ENCODE data around the gene LNX2.
A peak's percentile ranks its signal among the peaks of the same experiment; 100 is the strongest.

Gene LNX2

GRCh38 chr13:27601208-27601607 is 19.1 kb downstream of the LNX2 start:
- Mint-ChIP-seq H3K27me3 (no peaks in the 10 kb centered on the region), H3K4me3 (no peak overlapping the region), H3K9me3 (no peaks in the 10 kb centered on the region), H3K27ac (no peak overlapping the region), H3K4me1 (peaks cover 40% of the 10 kb centered on the region), H3K36me3 (peaks cover 8% of the 10 kb centered on the region)

- Mint-ChIP-seq H3K27ac (no peak overlapping the region), H3K36me3 (peaks cover 8% of the 10 kb centered on the region)
Observed at GRCh38 chr13:27600711-27601110, 19.6 kb downstream of the LNX2 start.

GRCh38 chr13:27599845-27600553 is 20.3 kb downstream of the LNX2 start:
- no peaks in the 10 kb centered on the region for H3K27me3 Mint-ChIP-seq
- no peak overlapping the region for H3K4me3 Mint-ChIP-seq
- no peak overlapping the region for H3K27ac Mint-ChIP-seq
- peaks cover 7% of the 10 kb centered on the region for H3K36me3 Mint-ChIP-seq
- no peaks in the 10 kb centered on the region for H3K9me3 Mint-ChIP-seq
- H3K4me1 Mint-ChIP-seq: peaks cover 31% of the 10 kb centered on the region

More at GRCh38 chr13:27600711-27601110, 19.6 kb downstream of the LNX2 start:
- Mint-ChIP-seq H3K4me1 (peaks cover 35% of the 10 kb centered on the region), H3K4me3 (no peak overlapping the region), H3K27me3 (no peaks in the 10 kb centered on the region), H3K9me3 (no peaks in the 10 kb centered on the region)

GRCh38 chr13:27599096-27599495 is 21.2 kb downstream of the LNX2 start:
- no peak overlapping the region for H3K4me3 Mint-ChIP-seq
- no peak overlapping the region for H3K27ac Mint-ChIP-seq
- H3K9me3 Mint-ChIP-seq: no peaks in the 10 kb centered on the region
- H3K4me1 Mint-ChIP-seq: peaks cover 28% of the 10 kb centered on the region
- H3K27me3 Mint-ChIP-seq: no peaks in the 10 kb centered on the region
- peaks cover 2% of the 10 kb centered on the region for H3K36me3 Mint-ChIP-seq

GRCh38 chr13:27595055-27595811 is 25.1 kb downstream of the LNX2 start:
- Mint-ChIP-seq H3K9me3 (no peaks in the 10 kb centered on the region), H3K36me3 (no peaks in the 10 kb centered on the region), H3K4me3 (no peak overlapping the region), H3K4me1 (peaks cover 10% of the 10 kb centered on the region), H3K27ac (no peak overlapping the region), H3K27me3 (no peaks in the 10 kb centered on the region)

- H3K9me3 Mint-ChIP-seq: no peaks in the 10 kb centered on the region
- no peak overlapping the region for H3K4me3 Mint-ChIP-seq
- H3K4me1 Mint-ChIP-seq: peaks cover 2% of the 10 kb centered on the region
- H3K27me3 Mint-ChIP-seq: no peaks in the 10 kb centered on the region
- H3K36me3 Mint-ChIP-seq: peaks cover 2% of the 10 kb centered on the region
- H3K27ac Mint-ChIP-seq: no peak overlapping the region
Observed at GRCh38 chr13:27593267-27593666, 27.1 kb downstream of the LNX2 start.

- H3K4me1 Mint-ChIP-seq: peaks cover 5% of the 10 kb centered on the region
- no peak overlapping the region for H3K27ac Mint-ChIP-seq
- no peak overlapping the region for H3K4me3 Mint-ChIP-seq
- no peaks in the 10 kb centered on the region for H3K27me3 Mint-ChIP-seq
- H3K36me3 Mint-ChIP-seq: peaks cover 2% of the 10 kb centered on the region
- no peaks in the 10 kb centered on the region for H3K9me3 Mint-ChIP-seq
Observed at GRCh38 chr13:27592865-27593264, 27.5 kb downstream of the LNX2 start.

- Mint-ChIP-seq H3K36me3 (peaks cover 7% of the 10 kb centered on the region), H3K27me3 (no peaks in the 10 kb centered on the region), H3K27ac (no peak overlapping the region), H3K4me3 (no peak overlapping the region), H3K4me1 (peaks cover 26% of the 10 kb centered on the region), H3K9me3 (no peaks in the 10 kb centered on the region)
Observed at GRCh38 chr13:27588405-27588804, 31.9 kb downstream of the LNX2 start.

GRCh38 chr13:27587095-27587746 is 33.1 kb downstream of the LNX2 start:
- no peak overlapping the region for H3K27ac Mint-ChIP-seq
- H3K27me3 Mint-ChIP-seq: no peaks in the 10 kb centered on the region
- peaks cover 32% of the 10 kb centered on the region for H3K4me1 Mint-ChIP-seq
- no peak overlapping the region for H3K4me3 Mint-ChIP-seq
- no peaks in the 10 kb centered on the region for H3K9me3 Mint-ChIP-seq
- H3K36me3 Mint-ChIP-seq: peaks cover 7% of the 10 kb centered on the region

- H3K27ac Mint-ChIP-seq: no peak overlapping the region
- peaks cover 11% of the 10 kb centered on the region for H3K36me3 Mint-ChIP-seq
- H3K27me3 Mint-ChIP-seq: no peaks in the 10 kb centered on the region
- peaks cover 36% of the 10 kb centered on the region for H3K4me1 Mint-ChIP-seq
- peak overlapping the region; percentile 45 for H3K4me3 Mint-ChIP-seq
- no peaks in the 10 kb centered on the region for H3K9me3 Mint-ChIP-seq
Observed at GRCh38 chr13:27583645-27584044, 36.7 kb downstream of the LNX2 start.

- H3K9me3 Mint-ChIP-seq: no peaks in the 10 kb centered on the region
- H3K4me1 Mint-ChIP-seq: peaks cover 26% of the 10 kb centered on the region
- no peak overlapping the region for H3K27ac Mint-ChIP-seq
- H3K4me3 Mint-ChIP-seq: no peak overlapping the region
- H3K27me3 Mint-ChIP-seq: no peaks in the 10 kb centered on the region
- H3K36me3 Mint-ChIP-seq: peaks cover 20% of the 10 kb centered on the region
Observed at GRCh38 chr13:27578121-27579030, 42.0 kb downstream of the LNX2 start.

GRCh38 chr13:27574661-27575060 is 45.7 kb downstream of the LNX2 start:
- no peaks in the 10 kb centered on the region for H3K27me3 Mint-ChIP-seq

GRCh38 chr13:27573265-27573664 is 47.1 kb downstream of the LNX2 start:
- Mint-ChIP-seq H3K9me3 (no peaks in the 10 kb centered on the region), H3K4me3 (no peak overlapping the region), H3K27ac (no peak overlapping the region)

More at GRCh38 chr13:27574661-27575060, 45.7 kb downstream of the LNX2 start:
- Mint-ChIP-seq H3K9me3 (no peaks in the 10 kb centered on the region), H3K27ac (no peak overlapping the region), H3K36me3 (peaks cover 16% of the 10 kb centered on the region), H3K4me3 (no peak overlapping the region), H3K4me1 (peaks cover 24% of the 10 kb centered on the region)

GRCh38 chr13:27572234-27572901 is 48.0 kb downstream of the LNX2 start:
- Mint-ChIP-seq H3K9me3 (no peaks in the 10 kb centered on the region), H3K4me1 (peaks cover 20% of the 10 kb centered on the region), H3K27me3 (no peaks in the 10 kb centered on the region), H3K36me3 (peaks cover 18% of the 10 kb centered on the region), H3K27ac (no peak overlapping the region), H3K4me3 (no peak overlapping the region)

More at GRCh38 chr13:27573265-27573664, 47.1 kb downstream of the LNX2 start:
- peaks cover 24% of the 10 kb centered on the region for H3K4me1 Mint-ChIP-seq
- peaks cover 21% of the 10 kb centered on the region for H3K36me3 Mint-ChIP-seq
- H3K27me3 Mint-ChIP-seq: no peaks in the 10 kb centered on the region

GRCh38 chr13:27570906-27571305 is 49.4 kb downstream of the LNX2 start:
- no peaks in the 10 kb centered on the region for H3K9me3 Mint-ChIP-seq
- no peak overlapping the region for H3K27ac Mint-ChIP-seq
- no peak overlapping the region for H3K4me3 Mint-ChIP-seq
- peaks cover 13% of the 10 kb centered on the region for H3K36me3 Mint-ChIP-seq
- H3K27me3 Mint-ChIP-seq: no peaks in the 10 kb centered on the region
- peaks cover 13% of the 10 kb centered on the region for H3K4me1 Mint-ChIP-seq

All from activated naive CD4-positive, alpha-beta T cell treated with anti-CD3 and anti-CD28 coated beads, Interleukin-2, amount 50 U/mL, for 24 hours (primary cell).